Measurements from ENCODE around the gene DYNLT4.

The DYNLT4 gene

DNA sequence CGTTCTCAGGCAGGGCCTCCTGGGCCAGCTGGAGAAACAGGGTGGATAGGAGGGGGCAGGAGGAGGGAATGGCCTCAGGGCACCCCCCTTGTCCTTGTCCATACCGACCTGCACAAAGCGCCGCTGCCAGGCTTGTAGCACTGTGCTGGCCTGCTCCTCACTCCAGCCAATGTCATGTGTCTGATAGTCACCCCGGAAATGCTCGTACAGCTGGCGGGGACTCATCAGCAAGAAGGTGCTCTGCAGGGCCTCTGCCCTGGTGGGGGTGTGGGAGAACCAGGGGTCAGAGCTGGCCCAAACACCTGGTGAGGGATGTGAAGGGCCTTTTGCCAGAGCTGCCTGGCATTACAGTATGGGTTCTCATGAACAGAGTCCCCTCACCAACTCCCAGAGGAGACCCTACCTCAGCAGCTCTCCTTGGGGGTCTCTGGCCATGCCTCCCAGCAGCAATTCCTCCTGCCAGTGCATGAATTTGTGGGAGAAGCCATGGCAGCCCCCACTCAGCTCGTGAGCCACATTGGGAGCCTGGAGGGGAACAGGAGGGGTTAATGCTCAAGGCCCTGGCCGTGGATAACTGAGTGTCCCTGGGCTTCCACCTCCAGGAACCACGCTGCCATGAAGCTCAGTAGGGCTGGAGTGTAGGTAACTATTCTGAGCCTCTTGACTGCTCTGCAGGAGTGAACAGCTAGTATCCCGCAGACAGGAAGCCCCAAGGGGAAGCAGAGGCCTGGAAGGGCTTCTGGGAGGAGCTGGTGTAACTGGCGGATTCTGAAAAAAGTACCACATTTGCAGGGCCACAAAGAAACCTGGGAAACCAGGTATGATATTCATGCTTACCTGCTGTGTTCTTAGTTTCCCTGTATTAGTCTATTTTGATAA, 22.6 kb upstream of the DYNLT4 start:
- no peaks in the 10 kb centered on the region for H3K36me3 ChIP-seq (ENCODE audit: control insufficient read depth, low read length)
- no peak overlapping the region for H3K4me2 ChIP-seq (ENCODE audit: low read length)
- H3K9me2 ChIP-seq (replicated peaks; ENCODE audit: control insufficient read depth, low read length), result no peaks in the 10 kb centered on the region
- no peaks in the 10 kb centered on the region for H4K20me1 ChIP-seq (ENCODE audit: control insufficient read depth, insufficient read depth, low read depth, low read length)
- H3F3A ChIP-seq (ENCODE audit: control insufficient read depth, insufficient read depth), result no peaks in the 10 kb centered on the region
- no peaks in the 10 kb centered on the region; the same call in 1 of the 2 replicates for H3K27me3 ChIP-seq (ENCODE audit: control insufficient read depth, low read length)
- TF ChIP-seq, protein P1, sequence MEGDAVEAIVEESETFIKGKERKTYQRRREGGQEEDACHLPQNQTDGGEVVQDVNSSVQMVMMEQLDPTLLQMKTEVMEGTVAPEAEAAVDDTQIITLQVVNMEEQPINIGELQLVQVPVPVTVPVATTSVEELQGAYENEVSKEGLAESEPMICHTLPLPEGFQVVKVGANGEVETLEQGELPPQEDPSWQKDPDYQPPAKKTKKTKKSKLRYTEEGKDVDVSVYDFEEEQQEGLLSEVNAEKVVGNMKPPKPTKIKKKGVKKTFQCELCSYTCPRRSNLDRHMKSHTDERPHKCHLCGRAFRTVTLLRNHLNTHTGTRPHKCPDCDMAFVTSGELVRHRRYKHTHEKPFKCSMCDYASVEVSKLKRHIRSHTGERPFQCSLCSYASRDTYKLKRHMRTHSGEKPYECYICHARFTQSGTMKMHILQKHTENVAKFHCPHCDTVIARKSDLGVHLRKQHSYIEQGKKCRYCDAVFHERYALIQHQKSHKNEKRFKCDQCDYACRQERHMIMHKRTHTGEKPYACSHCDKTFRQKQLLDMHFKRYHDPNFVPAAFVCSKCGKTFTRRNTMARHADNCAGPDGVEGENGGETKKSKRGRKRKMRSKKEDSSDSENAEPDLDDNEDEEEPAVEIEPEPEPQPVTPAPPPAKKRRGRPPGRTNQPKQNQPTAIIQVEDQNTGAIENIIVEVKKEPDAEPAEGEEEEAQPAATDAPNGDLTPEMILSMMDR (IDR thresholded peaks at IDR 0.05; ENCODE audit: low read depth, low read length, poor library complexity, severe bottlenecking), result no peak
- no peak for TF ChIP-seq EZH2phosphoT487 (IDR thresholded peaks at IDR 0.05; ENCODE audit: borderline replicate concordance, low read length)
- H3K79me2 ChIP-seq (ENCODE audit: control insufficient read depth, low read length), result no peaks in the 10 kb centered on the region
- H3K9me3 ChIP-seq (ENCODE audit: control insufficient read depth, insufficient read depth, low read length), result no peaks in the 10 kb centered on the region
- no peak overlapping the region for H3K27ac ChIP-seq (ENCODE audit: low read depth, low read length)
- no peaks in the 10 kb centered on the region for H3K4me1 ChIP-seq (ENCODE audit: control insufficient read depth, low read length)
- H3K4me3 ChIP-seq (ENCODE audit: low read length), result no peak overlapping the region

GRCh38 chr1:44828841-44829440, 21.8 kb upstream of the DYNLT4 start:
- Histone ChIP-seq H3K4me1 (ENCODE audit: control insufficient read depth, low read length) (no peaks in the 10 kb centered on the region), H3K9me2 (replicated peaks; ENCODE audit: control insufficient read depth, low read length) (no peaks in the 10 kb centered on the region), H3K4me3 (ENCODE audit: low read length) (no peak overlapping the region), H3K4me2 (ENCODE audit: low read length) (no peak overlapping the region), H3F3A (ENCODE audit: control insufficient read depth, insufficient read depth) (no peaks in the 10 kb centered on the region), H3K36me3 (ENCODE audit: control insufficient read depth, low read length) (no peaks in the 10 kb centered on the region), H3K27me3 (ENCODE audit: control insufficient read depth, low read length) (no peaks in the 10 kb centered on the region; the same call in 1 of the 2 replicates), H3K79me2 (ENCODE audit: control insufficient read depth, low read length) (no peaks in the 10 kb centered on the region), H3K9me3 (ENCODE audit: control insufficient read depth, insufficient read depth, low read length) (no peaks in the 10 kb centered on the region), H4K20me1 (ENCODE audit: control insufficient read depth, insufficient read depth, low read depth, low read length) (no peaks in the 10 kb centered on the region), H3K27ac (ENCODE audit: low read depth, low read length) (no peak overlapping the region)
- no peak for TF ChIP-seq EZH2phosphoT487 (IDR thresholded peaks at IDR 0.05; ENCODE audit: borderline replicate concordance, low read length)
- TF ChIP-seq, protein P1 (IDR thresholded peaks at IDR 0.05; ENCODE audit: low read depth, low read length, poor library complexity, severe bottlenecking), result no peak

GRCh38 chr1:44828003-44828651, 21.0 kb upstream of the DYNLT4 start:
- H3K4me1 ChIP-seq (ENCODE audit: control insufficient read depth, low read length), result no peaks in the 10 kb centered on the region
- no peaks in the 10 kb centered on the region for H4K20me1 ChIP-seq (ENCODE audit: control insufficient read depth, insufficient read depth, low read depth, low read length)
- no peaks in the 10 kb centered on the region for H3K79me2 ChIP-seq (ENCODE audit: control insufficient read depth, low read length)
- no peaks in the 10 kb centered on the region for H3K9me3 ChIP-seq (ENCODE audit: control insufficient read depth, insufficient read depth, low read length)
- no peak overlapping the region for H3K27ac ChIP-seq (ENCODE audit: low read depth, low read length)
- no peaks in the 10 kb centered on the region for H3F3A ChIP-seq (ENCODE audit: control insufficient read depth, insufficient read depth)
- no peak overlapping the region for H3K4me3 ChIP-seq (ENCODE audit: low read length)
- H3K4me2 ChIP-seq (ENCODE audit: low read length), result no peak overlapping the region
- TF ChIP-seq, protein P1 (IDR thresholded peaks at IDR 0.05; ENCODE audit: low read depth, low read length, poor library complexity, severe bottlenecking), result no peak
- no peak for TF ChIP-seq EZH2phosphoT487 (IDR thresholded peaks at IDR 0.05; ENCODE audit: borderline replicate concordance, low read length)
- no peaks in the 10 kb centered on the region; the same call in 1 of the 2 replicates for H3K27me3 ChIP-seq (ENCODE audit: control insufficient read depth, low read length)
- H3K9me2 ChIP-seq (replicated peaks; ENCODE audit: control insufficient read depth, low read length), result no peaks in the 10 kb centered on the region
- no peaks in the 10 kb centered on the region for H3K36me3 ChIP-seq (ENCODE audit: control insufficient read depth, low read length)

Measured in DOHH2 (cell line).